ENCODE data around the gene ZNF76. TPM values are rescaled to one million over a fixed set of nuclear protein-coding genes. Genes with fewer than 3 reads are reported as not detected.

Gene ZNF76
- total and polyA plus RNA-seq, 2 of the 13 experiments (the other 11 are each of a cell fraction or from before 2014, with no cell fraction given), result 13.2 to 26.4 TPM

DNA sequence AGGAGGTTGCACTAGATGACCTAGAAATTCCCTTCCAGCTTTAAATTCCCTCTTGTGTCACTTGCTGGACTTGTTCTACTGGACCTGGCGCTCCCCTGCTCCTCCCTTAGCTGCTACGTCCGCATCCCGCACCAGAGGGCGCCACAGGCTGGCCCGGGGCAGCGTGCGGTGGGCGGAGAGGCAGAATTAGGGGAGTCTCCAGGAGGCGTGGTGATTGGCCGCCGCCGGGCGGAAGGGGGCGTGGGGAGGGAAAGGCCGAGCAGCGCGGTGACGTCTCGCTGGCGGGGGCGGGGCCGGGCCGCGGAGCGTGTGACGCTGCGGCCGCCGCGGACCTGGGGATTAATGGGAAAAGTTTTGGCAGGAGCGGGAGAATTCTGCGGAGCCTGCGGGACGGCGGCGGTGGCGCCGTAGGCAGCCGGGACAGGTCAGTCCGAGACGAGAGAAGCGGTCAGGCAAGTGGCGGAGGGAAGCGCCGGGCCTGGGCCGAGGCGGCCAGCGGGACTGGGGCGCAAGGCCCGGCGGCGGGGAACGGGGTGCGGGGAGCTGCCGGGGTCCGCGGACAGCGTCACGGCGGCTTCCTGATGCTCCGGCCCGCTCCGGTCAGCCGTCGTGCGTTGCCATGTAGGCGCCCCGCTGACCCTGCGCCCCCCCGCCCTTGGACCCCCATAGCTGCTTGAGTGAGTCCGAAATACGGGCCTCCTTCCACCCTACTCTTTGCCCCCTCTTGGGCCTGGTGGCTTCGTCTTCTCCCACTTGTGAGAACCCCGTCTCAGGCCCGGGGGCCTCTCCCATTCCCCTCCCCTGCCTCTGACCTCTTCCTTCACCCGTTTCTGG is 82.9 kb downstream of the ZNF76 start, which contains the start of gene PPARD (continued):
- TF ChIP-seq, protein P1, sequence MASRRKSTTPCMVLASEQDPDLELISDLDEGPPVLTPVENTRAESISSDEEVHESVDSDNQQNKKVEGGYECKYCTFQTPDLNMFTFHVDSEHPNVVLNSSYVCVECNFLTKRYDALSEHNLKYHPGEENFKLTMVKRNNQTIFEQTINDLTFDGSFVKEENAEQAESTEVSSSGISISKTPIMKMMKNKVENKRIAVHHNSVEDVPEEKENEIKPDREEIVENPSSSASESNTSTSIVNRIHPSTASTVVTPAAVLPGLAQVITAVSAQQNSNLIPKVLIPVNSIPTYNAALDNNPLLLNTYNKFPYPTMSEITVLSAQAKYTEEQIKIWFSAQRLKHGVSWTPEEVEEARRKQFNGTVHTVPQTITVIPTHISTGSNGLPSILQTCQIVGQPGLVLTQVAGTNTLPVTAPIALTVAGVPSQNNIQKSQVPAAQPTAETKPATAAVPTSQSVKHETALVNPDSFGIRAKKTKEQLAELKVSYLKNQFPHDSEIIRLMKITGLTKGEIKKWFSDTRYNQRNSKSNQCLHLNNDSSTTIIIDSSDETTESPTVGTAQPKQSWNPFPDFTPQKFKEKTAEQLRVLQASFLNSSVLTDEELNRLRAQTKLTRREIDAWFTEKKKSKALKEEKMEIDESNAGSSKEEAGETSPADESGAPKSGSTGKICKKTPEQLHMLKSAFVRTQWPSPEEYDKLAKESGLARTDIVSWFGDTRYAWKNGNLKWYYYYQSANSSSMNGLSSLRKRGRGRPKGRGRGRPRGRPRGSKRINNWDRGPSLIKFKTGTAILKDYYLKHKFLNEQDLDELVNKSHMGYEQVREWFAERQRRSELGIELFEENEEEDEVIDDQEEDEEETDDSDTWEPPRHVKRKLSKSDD (CRISPR knock-in tag; IDR thresholded peaks at IDR 0.05; ENCODE audit: low read depth), result 0 out of 2 replicates have a peak, but pooled peaks have one; percentile 59
- peak; percentile 75; the same call in 1 of the 2 replicates for TF ChIP-seq ZNF205 (CRISPR knock-in tag; IDR thresholded peaks at IDR 0.05)
- TF ChIP-seq, protein P2, sequence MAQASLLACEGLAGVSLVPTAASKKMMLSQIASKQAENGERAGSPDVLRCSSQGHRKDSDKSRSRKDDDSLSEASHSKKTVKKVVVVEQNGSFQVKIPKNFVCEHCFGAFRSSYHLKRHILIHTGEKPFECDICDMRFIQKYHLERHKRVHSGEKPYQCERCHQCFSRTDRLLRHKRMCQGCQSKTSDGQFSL (CRISPR knock-in tag; IDR thresholded peaks at IDR 0.05), result no peak
- no peak; the same call in 1 of the 2 replicates for TF ChIP-seq SMAD1 (CRISPR knock-in tag; IDR thresholded peaks at IDR 0.05; ENCODE audit: borderline replicate concordance, low read depth)
- TF ChIP-seq ZEB1 (IDR thresholded peaks at IDR 0.05; ENCODE audit: insufficient replicate concordance, low read depth), result peak; percentile 77
- TF ChIP-seq, protein P3, sequence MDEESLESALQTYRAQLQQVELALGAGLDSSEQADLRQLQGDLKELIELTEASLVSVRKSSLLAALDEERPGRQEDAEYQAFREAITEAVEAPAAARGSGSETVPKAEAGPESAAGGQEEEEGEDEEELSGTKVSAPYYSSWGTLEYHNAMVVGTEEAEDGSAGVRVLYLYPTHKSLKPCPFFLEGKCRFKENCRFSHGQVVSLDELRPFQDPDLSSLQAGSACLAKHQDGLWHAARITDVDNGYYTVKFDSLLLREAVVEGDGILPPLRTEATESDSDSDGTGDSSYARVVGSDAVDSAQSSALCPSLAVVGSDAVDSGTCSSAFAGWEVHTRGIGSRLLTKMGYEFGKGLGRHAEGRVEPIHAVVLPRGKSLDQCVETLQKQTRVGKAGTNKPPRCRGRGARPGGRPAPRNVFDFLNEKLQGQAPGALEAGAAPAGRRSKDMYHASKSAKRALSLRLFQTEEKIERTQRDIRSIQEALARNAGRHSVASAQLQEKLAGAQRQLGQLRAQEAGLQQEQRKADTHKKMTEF (CRISPR knock-in tag; IDR thresholded peaks at IDR 0.05), result peak; percentile 95
- TF ChIP-seq BRCA1 (CRISPR knock-in tag; IDR thresholded peaks at IDR 0.05), result no peak
- no peak for TF ChIP-seq ZNF572 (CRISPR knock-in tag; IDR thresholded peaks at IDR 0.05)
- TF ChIP-seq SATB2 (CRISPR knock-in tag; IDR thresholded peaks at IDR 0.05), result no peak
- TF ChIP-seq, protein P4, sequence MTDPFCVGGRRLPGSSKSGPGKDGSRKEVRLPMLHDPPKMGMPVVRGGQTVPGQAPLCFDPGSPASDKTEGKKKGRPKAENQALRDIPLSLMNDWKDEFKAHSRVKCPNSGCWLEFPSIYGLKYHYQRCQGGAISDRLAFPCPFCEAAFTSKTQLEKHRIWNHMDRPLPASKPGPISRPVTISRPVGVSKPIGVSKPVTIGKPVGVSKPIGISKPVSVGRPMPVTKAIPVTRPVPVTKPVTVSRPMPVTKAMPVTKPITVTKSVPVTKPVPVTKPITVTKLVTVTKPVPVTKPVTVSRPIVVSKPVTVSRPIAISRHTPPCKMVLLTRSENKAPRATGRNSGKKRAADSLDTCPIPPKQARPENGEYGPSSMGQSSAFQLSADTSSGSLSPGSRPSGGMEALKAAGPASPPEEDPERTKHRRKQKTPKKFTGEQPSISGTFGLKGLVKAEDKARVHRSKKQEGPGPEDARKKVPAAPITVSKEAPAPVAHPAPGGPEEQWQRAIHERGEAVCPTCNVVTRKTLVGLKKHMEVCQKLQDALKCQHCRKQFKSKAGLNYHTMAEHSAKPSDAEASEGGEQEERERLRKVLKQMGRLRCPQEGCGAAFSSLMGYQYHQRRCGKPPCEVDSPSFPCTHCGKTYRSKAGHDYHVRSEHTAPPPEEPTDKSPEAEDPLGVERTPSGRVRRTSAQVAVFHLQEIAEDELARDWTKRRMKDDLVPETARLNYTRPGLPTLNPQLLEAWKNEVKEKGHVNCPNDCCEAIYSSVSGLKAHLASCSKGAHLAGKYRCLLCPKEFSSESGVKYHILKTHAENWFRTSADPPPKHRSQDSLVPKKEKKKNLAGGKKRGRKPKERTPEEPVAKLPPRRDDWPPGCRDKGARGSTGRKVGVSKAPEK (CRISPR knock-in tag; IDR thresholded peaks at IDR 0.05; ENCODE audit: borderline replicate concordance), result peak; percentile 92; the same call in 1 of the 2 replicates
- TF ChIP-seq, protein P5, sequence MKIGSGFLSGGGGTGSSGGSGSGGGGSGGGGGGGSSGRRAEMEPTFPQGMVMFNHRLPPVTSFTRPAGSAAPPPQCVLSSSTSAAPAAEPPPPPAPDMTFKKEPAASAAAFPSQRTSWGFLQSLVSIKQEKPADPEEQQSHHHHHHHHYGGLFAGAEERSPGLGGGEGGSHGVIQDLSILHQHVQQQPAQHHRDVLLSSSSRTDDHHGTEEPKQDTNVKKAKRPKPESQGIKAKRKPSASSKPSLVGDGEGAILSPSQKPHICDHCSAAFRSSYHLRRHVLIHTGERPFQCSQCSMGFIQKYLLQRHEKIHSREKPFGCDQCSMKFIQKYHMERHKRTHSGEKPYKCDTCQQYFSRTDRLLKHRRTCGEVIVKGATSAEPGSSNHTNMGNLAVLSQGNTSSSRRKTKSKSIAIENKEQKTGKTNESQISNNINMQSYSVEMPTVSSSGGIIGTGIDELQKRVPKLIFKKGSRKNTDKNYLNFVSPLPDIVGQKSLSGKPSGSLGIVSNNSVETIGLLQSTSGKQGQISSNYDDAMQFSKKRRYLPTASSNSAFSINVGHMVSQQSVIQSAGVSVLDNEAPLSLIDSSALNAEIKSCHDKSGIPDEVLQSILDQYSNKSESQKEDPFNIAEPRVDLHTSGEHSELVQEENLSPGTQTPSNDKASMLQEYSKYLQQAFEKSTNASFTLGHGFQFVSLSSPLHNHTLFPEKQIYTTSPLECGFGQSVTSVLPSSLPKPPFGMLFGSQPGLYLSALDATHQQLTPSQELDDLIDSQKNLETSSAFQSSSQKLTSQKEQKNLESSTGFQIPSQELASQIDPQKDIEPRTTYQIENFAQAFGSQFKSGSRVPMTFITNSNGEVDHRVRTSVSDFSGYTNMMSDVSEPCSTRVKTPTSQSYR (CRISPR knock-in tag; IDR thresholded peaks at IDR 0.05; ENCODE audit: borderline replicate concordance), result no peak
- no peak for TF ChIP-seq NR2F6 (IDR thresholded peaks at IDR 0.05)
- TF ChIP-seq NR2F6 (CRISPR knock-in tag; IDR thresholded peaks at IDR 0.05), result peak; percentile 43; the same call in 1 of the 2 replicates
- TF ChIP-seq SP140L (CRISPR knock-in tag; IDR thresholded peaks at IDR 0.05; ENCODE audit: borderline replicate concordance), result no peak
- TF ChIP-seq, protein P6, sequence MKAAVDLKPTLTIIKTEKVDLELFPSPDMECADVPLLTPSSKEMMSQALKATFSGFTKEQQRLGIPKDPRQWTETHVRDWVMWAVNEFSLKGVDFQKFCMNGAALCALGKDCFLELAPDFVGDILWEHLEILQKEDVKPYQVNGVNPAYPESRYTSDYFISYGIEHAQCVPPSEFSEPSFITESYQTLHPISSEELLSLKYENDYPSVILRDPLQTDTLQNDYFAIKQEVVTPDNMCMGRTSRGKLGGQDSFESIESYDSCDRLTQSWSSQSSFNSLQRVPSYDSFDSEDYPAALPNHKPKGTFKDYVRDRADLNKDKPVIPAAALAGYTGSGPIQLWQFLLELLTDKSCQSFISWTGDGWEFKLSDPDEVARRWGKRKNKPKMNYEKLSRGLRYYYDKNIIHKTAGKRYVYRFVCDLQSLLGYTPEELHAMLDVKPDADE (CRISPR knock-in tag; IDR thresholded peaks at IDR 0.05), result no peak
- TF ChIP-seq MTA1 (CRISPR knock-in tag; IDR thresholded peaks at IDR 0.05; ENCODE audit: borderline replicate concordance), result no peak
